ENCODE data around the gene FAM81B.

GRCh38 chr5:95393279-95393678, 2.1 kb downstream of the FAM81B start:
- TF ChIP-seq EHMT2 (IDR thresholded peaks at IDR 0.05; ENCODE audit: low read depth): no peak
- no peak for TF ChIP-seq CTCF (IDR thresholded peaks at IDR 0.05)
- TF ChIP-seq EP300 (IDR thresholded peaks at IDR 0.05): no peak
- no peak for TF ChIP-seq TFCP2L1 (CRISPR knock-in tag; IDR thresholded peaks at IDR 0.05)
- no peak for TF ChIP-seq PHF8 (IDR thresholded peaks at IDR 0.05; ENCODE audit: borderline replicate concordance, low read depth)
- no peak for TF ChIP-seq RFX5 (IDR thresholded peaks at IDR 0.05)
- no peak for TF ChIP-seq SMC3 (IDR thresholded peaks at IDR 0.05)
- TF ChIP-seq MYC (IDR thresholded peaks at IDR 0.05; ENCODE audit: borderline replicate concordance, low read length): no peak
